HG02885 (cell line): Measurements from ENCODE around the gene PDGFC.

ENCODE experiments used
- ATAC-seq: cut with Tn5 transposase; IDR thresholded peaks from one replicate; pipeline ENCODE4 v1.9.1; 2021; ENCODE audit warnings: mild to moderate bottlenecking; ENCODE audit not compliant: unreplicated experiment, poor library complexity

Gene PDGFC, protein sequence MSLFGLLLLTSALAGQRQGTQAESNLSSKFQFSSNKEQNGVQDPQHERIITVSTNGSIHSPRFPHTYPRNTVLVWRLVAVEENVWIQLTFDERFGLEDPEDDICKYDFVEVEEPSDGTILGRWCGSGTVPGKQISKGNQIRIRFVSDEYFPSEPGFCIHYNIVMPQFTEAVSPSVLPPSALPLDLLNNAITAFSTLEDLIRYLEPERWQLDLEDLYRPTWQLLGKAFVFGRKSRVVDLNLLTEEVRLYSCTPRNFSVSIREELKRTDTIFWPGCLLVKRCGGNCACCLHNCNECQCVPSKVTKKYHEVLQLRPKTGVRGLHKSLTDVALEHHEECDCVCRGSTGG

DNA sequence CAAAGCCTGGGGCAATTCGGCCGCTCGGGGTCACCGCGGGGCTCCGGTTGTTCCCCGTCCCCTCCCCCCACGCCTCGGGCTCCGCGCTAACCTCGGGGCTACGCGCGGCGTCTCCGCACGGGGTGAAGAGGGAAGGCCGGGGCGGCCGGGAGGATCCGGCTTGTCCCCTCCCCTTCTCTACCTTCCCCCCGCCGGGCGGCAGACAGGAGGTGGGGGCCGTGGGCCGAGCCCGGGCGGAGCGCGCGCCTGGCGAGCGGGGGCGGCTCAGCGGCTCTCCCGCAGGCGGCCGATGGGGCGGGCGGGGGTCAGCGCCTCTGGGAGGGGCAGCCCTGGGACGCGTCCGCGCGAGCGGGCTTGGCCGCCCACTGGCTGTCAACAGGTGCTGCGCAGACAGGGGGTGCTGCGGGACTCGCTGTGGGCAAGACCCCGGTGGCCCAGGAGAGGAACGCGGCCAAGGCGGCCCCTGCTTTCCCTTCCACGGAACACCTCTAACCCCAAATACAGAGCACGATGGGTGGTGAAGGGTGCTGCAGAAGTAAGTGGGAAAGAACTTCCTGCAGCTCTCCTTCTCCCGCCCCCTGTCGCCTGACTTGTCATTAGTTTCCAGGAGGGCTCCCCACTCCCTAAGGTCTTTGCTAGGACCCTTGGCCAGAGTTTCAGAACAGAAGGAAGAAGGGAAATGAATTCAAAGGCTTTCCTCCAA lies at the start of gene PDGFC:
PDGFC (minus strand) TSS at position 124 of the 703 bp plus-strand sequence. CDS start 896 bp downstream, outside the sequence.
- no peak for ATAC-seq

DNA sequence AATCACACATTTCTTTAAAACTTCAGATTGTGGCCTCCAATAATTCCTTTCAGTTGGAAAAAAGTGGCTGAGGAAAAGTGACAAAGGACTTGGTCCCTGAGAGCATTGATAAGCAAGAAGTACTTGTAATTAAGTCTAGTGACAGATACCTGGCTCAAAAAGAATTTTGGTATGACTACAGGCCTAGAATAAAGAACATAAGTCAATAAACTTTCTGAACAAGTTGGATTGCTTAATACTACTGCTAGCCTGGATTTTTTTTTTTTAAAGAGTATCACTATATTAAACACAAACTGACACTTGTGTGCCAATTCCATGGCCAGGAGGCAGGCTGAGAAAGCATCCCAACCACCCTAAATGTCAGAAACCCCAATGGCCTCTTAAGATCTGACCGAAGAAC lies 49.3 kb upstream of the PDGFC start:
- no peak for ATAC-seq

DNA sequence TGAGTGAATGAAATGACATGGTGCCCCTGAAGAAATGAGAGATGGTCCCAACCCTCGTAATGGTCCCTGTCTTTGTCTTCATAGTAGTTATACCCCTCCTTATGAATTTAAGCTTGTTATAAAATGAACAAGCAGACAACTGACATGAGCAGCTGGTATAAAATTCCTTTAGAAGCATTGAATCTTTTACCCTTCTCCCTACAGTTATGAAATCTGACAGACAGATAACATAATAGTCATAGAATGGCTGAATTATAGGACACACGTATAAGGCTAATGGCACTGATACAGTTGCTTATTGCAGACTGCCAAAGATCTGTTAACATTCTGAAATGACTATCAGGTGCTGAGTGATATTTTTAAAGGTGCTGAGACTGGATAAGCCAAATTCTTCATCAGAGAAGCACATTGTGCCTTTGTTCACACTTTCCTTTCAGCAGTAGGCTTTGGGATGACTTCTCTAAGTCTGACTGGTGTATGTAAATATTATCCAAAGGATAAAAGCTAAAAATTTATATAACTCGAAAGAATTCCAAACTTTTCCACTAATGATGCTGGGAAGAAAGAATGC lies 47.4 kb upstream of the PDGFC start:
- no peak for ATAC-seq

DNA sequence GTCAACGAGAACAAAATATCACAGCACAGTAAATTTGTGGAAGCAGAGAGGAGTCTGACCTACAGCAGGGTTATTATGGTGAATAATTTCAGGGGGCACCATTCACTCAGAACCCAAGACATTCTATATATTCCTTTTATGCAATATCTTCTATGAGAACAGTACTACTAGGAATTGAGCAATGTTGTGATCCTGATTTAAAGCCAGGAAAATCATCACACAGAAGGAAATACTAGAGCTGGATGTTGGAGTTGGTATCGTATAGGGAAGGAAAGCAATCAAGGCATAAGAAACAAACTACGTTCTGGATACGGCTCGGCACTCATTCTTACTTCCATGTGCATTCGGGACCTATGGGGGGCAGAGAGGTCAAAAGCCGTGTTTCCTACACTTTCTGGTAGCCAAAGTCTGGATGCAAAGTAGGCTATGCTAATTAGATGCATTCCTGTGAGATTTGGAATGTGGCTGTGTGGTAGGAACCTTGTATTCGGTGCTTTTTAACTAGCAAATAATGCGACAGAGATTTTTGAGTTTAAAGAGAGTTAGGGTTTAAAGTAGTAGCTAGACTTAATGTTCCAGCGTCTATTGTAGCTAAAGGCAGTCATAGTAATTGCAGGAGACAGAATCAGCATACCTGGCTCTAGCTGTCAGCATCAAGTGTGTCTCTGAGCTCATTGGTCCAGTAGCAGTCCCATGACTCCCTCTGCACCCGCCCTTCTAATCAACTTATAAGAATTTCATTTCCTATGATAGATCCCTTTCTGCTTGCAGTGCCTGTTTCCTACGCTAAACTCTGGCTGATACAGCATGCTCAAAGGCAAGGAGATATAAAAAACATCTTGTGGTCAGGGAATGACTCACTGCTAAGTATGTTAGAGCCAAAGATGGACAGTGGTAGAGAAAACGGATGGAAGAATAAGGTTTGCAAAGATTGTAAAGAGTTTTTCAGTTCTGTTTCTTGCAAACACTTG lies 43.3 kb upstream of the PDGFC start:
- peak; percentile 49 for ATAC-seq

DNA sequence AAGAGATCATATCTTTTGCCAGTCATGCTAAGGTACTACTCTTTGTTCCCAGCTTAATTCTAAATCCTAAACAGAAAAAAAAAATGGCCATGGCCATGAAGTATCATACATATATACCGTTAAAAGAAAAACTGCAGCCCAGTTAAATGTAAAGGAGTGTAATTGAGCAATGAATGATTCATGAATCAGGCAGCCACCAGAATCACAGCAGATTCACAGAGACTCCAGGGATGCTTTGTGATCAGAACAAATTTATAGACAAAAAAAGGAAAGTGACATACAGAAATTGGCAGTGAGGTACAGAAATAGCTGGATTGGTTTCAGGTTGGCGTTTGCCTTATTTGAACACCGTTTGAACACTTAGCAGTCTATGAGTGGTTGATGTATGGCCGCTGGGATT lies 42.1 kb upstream of the PDGFC start:
- ATAC-seq = no peak

DNA sequence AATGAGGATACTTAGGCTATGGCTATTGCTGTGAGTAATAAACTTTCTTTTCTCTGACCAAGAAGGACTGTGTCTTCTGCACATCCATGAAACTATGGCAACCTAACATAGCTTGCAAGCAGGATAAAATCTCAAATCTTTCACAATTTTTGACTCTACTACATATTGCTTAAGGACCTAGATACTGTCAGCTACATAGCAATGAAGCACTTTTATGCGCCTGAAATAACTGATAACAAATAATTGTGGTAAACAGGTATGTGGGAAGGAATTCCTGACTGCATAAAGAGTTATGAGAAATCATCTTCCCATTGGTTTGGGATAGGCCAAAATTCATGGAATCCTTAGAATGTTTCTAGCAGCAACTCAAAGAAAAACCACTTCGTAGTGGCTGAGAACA lies 41.2 kb upstream of the PDGFC start:
- ATAC-seq = no peak

DNA sequence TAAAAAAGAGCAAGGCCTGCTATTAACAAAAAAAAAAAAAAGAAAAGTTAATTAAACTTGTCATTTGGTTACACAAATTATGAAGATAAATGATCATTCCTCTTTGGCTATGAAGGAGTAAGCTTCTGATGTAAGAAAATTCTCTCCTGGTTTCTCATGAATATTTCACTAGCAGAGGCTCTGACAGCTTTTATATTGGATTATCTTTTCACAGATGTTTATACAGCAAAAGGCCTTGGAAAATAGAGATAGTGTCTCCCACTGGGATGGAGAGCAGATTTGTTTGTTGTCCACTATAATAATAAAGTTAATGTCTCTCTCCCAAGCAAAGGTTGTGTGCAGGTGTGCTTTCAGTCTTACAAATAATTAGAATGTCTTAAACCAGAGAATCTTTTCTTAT lies 40.7 kb upstream of the PDGFC start:
- ATAC-seq = no peak

DNA sequence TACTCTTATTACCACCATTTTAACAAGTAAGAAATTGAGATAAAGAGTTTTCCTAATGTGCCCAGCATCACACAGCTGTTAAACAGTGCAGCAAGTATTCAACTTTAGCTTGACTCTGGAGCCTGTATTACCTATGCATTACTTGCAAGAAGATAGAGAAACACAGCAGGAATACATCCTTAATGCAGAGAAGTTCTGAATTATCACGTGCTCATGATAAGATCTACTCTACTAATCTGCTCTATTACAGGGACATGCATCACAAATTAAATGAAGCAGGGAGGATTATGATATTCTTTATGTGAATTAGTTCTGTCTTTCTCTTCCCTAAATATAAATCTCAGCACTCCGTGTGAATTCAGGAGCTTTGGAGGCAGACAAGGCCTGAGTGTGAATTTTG lies 39.0 kb upstream of the PDGFC start:
- no peak for ATAC-seq

DNA sequence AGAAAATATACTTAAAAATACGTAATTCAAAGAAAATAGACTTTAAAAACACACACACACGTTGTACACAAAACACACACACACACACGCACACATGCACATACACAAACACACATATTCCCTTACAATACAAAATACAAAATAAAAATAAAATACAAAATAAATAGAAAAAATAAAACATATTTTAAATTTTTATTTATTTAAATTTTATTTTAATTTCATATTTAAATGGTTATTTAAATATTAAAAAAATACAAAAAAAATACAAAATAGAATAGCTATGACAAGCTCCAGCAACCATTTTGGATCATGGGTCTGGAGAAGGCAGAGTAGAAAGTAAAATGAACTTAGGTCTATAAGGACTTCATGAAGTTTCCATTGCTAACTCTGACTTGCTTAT lies 34.2 kb upstream of the PDGFC start:
- ATAC-seq = no peak

DNA sequence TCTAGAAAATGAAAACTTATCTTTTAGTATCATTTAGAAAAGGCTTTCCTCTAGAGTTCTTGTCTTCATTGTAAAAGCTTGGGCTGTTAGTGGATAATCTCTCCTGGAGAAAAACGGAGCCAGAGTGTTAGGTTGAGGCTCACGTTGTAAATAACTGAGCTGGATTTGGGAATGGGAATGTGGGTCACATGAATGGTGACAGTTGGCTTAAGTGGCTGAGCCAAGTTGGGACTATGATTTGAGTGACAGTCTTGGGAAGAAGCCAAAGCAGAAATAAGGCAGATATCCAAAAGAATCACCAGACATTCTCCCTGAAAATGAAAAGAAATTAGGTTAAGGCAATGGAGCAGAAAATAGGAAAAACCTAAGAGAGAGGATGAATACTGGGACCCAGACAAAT lies 33.6 kb upstream of the PDGFC start:
- ATAC-seq = no peak

DNA sequence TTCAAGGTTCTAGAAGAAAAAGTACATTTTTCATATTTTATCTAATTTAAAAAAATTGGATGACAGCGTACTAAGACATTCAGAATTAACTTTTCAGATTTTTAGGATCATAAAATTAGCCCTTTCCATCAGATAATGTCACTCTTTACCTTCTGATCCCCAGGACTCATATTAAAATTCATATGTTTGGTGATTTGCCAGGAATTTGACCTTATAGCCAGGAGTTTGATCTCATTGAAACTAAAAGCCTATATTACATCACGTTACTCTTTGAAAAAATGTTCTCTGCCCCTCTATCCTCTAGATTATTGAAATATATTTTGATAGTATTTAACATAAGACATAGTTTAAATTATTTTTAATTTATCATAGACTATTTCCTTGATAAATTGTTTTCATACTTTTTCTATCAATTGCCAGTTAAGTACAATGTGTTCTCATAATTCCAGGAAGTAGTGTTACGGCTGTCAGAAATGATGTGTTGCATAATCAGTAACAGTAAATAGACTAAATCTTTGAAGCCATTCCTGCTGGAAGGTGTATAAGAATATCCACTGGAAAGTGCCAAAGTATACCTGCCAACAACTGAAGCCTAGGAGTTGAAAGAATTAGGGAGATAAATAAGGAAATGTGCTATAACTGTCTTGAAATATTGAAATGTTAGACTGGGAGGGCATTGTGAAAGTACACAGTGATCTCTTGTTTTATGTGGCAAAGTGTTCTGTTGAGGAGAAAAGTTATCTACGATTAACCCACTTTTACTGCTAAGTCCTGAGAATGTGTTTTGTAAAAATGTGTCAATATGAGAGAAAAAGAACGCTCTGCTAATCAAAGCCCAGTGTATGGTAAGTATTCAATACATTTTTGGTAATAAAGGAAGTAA lies 32.9 kb upstream of the PDGFC start:
- no peak for ATAC-seq

DNA sequence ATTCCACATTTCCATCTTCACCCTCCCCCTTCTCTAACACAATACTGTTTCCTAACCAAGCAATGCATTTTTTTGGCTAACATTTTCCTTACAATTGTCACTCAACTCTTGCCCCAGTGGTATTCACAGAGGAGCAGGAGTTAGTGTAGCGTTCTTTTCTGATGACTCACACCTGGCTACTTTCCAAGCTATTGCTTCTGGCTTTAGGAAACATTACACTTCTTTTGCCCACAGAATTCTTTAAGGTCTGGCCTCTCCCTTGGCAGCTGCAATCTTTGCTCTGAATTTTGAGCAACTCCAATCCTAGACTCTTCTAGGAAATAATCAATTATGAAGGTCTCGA lies 27.5 kb upstream of the PDGFC start:
- ATAC-seq = no peak

DNA sequence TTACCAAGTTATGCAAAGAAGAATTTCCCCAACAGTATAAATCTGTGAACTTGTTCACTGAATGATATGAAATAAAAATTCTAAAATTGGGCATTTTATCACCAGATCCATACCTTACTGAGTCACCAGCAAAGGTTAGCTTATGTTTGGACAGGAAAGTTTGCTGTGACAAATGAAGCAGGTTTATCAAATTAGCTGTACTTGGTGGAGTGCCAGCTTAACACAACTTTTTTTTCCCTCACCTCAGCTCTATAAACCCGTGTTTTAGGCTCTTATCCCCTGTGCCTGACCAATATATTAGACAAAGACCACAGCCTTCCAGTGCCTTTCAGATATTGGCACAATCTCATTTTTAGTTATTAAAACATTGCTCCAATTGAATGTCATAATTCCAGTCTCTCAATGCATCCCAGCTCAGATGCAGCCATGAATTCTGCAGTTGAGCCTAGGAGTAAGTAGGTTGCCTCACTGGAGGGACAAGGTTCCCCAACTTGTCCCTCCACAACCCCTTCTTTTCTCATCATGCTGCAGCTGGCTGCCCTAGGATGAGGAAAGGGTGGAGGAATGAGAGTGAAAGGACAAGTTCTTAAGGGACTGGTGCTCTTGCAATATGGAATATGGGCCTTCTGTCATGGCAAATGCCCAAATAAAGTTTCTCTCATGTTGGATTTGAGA lies 27.0 kb upstream of the PDGFC start:
- ATAC-seq = no peak

DNA sequence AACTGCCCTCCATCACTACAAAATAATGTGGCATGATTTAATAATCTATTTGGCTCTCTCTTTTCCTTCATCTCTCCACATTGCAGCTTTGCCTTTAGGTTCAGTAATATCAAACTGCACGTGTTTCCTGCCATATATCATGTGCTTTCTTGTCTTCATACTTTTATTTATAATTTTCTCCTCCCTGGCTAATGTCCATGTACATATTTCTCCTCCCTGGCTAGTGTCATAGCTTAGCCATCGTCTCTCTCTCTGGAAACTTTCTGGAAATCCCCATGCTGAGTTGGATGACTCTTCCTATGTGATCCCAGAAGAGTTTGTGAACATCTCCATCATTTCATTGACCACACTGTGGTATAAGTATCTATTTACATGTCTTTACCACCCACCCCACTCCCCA lies 21.3 kb upstream of the PDGFC start:
- ATAC-seq = no peak

DNA sequence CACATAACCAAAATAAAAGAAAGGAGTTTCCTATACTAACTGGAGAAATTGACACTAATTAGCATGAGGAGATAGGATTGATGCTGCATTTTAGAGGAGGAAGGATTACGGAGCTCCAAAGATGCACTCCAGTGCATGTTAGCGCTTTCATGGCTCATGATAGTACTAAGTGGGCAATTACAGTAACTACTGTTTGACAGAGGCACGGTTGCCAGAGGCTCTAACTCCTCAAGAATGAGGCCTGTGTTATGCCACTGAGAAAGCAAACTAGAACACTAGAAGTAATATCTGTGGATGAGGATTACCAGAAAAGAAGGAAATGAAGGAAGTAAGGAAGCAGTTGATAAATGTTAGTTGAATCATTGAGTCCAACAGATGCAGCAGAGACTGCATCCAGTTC lies 19.6 kb upstream of the PDGFC start:
- no peak for ATAC-seq

DNA sequence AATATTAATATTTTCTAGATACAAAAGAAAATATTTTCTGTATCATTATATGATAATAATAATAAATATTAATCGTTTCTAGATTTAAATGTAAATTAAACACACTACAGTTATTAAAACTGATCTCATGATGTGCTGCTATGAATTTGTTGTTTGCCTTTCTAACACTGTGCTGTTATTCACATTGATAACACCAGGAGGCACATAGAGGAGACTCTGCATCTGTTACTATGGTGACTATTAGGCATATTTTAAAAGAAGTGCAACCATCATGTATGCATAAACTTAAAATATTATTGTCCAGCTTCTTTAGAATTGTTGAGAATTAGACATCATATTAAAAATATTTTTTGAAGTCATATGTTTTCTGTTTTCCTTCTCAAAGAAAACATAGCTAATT lies 11.8 kb upstream of the PDGFC start:
- no peak for ATAC-seq

DNA sequence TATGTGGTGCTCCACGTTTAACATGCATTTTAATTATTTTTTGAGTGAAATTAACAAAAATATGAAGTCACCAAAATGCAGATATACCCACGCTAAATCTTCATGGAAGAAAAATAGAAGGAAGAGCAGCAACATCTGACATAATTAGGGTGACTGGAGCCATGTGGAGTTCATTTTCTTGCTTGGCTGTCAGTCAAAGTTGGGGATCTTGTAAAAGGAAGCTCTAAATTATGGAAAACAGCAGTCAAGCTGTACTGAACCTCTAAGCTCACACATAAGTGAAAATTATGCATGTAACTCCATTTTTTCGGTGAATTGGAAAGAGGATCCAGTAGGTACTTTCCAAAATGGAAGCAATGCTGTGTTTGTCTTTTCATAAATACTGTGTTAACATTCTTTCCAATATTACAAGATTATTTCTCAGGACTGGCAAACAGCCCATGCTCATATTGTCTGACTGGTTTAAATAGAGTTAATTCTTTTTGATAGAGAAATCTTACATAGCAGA lies 9.7 kb upstream of the PDGFC start:
- ATAC-seq = no peak

DNA sequence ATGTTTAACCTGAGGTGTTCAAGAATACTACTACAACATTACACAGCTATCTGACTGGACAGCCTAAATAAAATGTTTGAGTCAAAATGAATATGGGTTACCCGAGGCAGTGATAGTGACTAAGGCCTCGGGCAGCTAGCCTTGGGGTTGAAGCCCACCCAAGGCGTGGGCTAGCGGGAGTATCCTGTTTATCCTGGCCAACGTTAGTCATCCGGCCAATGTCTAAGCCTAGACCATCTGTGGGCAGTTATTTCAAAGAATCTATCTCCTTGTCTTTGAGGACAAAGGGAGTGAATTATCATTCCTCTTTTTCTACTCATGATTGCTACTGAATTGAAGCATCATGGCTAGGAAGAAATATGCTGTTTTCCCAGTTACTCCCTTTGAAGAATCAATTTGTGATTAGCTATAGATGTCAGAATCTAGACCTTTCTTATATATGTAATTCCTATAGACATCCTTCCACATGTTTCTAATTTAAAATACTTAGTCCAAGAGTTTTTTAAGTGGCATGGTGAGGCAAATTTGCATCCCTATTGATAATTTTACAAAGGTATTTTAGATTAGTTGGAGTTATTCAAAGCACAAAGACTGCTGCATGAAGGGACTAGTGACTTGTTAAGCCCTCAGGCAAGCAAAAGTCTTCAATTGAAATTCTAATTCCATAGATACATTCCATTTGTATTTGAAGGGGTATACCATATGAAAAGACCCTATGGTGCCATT lies 6.0 kb upstream of the PDGFC start:
- no peak for ATAC-seq
